Measurements from ENCODE around the gene AHI1.
A peak's percentile ranks its signal among the peaks of the same experiment; 100 is the strongest.

The AHI1 gene

DNA sequence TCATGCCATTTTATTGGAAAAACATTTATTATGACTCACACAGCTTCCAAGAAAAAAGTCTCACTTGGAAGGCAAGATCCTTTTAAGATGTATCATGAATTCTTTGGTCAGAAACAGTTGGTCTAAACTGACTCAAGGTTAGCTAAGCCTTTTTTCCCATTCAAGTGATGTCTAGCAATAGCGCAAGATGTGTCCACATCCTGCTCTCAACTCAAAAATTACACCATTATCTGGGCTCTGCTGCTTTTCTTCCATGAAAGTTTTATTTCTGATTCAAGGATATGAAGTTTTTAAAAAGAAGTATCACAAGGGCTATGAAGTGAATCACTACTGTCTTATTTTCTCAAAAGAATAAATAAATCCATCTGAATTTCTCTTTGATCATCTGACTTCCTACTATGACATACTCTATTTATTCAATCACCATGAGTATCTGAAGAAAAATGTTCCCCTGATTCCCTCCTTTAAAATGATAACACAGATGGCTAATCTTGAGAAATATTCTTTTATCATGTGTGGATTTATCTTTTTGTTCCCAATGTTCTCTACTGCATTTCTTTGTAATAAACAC, 139.2 kb downstream of the AHI1 start:
- Histone ChIP-seq H3K4me3 (ENCODE audit: low read depth in 1 of 2, low read length in 2 of 2) (no peak overlapping the region), H3K79me2 (ENCODE audit: insufficient read depth, low read length) (no peaks in the 10 kb centered on the region), H3K27me3 (ENCODE audit: insufficient read depth, low read length, poor library complexity) (no peaks in the 10 kb centered on the region), H3K9me3 (ENCODE audit: insufficient read depth, low read length, severe bottlenecking) (no peaks in the 10 kb centered on the region), H3K27ac (ENCODE audit: low read length) (peak overlapping the region; percentile 6; the same call in 1 of the 2 replicates), H3K4me2 (ENCODE audit: insufficient read depth, low read length) (no peak overlapping the region), H3K4me1 (ENCODE audit: insufficient read depth, low read length) (peaks cover 13% of the 10 kb centered on the region; the same call in 1 of the 2 replicates), H3K9ac (ENCODE audit: low read depth, low read length) (no peak overlapping the region), H2AFZ (ENCODE audit: low read depth, low read length) (no peak overlapping the region), H3K36me3 (ENCODE audit: insufficient read depth, low read length) (no peaks in the 10 kb centered on the region), H4K20me1 (ENCODE audit: insufficient read depth, low read length) (no peaks in the 10 kb centered on the region)
- ATAC-seq (ENCODE audit: insufficient read depth, low read depth) (peak; percentile 67; the same call in 2 of the 3 replicates), DNase-seq (no peak)
- TF ChIP-seq, protein P1, sequence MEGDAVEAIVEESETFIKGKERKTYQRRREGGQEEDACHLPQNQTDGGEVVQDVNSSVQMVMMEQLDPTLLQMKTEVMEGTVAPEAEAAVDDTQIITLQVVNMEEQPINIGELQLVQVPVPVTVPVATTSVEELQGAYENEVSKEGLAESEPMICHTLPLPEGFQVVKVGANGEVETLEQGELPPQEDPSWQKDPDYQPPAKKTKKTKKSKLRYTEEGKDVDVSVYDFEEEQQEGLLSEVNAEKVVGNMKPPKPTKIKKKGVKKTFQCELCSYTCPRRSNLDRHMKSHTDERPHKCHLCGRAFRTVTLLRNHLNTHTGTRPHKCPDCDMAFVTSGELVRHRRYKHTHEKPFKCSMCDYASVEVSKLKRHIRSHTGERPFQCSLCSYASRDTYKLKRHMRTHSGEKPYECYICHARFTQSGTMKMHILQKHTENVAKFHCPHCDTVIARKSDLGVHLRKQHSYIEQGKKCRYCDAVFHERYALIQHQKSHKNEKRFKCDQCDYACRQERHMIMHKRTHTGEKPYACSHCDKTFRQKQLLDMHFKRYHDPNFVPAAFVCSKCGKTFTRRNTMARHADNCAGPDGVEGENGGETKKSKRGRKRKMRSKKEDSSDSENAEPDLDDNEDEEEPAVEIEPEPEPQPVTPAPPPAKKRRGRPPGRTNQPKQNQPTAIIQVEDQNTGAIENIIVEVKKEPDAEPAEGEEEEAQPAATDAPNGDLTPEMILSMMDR (IDR thresholded peaks at IDR 0.05; ENCODE audit: borderline replicate concordance, extremely low read depth, low read length, poor library complexity, severe bottlenecking): no peak
- no peak for TF ChIP-seq EZH2 (IDR thresholded peaks at IDR 0.05; ENCODE audit: borderline replicate concordance, low read depth, low read length, severe bottlenecking)

DNA sequence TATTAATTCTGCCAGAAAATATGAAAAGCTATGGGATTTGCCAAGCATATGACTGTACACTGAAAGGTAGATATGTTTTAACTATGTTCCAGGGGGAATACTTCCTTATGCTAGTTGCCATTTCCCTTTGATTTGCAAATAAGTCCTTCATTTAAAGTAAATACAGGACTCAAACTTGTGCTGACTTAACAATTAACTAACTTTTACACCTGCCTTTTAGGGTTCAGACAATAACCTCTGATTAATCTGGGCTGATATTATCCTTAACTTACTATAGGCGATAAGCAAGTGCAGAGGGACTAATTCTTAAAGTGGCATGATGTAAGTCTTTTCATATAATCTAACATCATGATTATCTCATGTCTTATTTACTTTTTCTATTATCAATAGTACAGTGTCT, 143.1 kb downstream of the AHI1 start:
- no peaks in the 10 kb centered on the region for H4K20me1 ChIP-seq (ENCODE audit: insufficient read depth, low read length)
- no peaks in the 10 kb centered on the region for H3K27me3 ChIP-seq (ENCODE audit: insufficient read depth, low read length, poor library complexity)
- no peaks in the 10 kb centered on the region for H3K36me3 ChIP-seq (ENCODE audit: insufficient read depth, low read length)
- H3K9me3 ChIP-seq (ENCODE audit: insufficient read depth, low read length, severe bottlenecking): no peaks in the 10 kb centered on the region
- H2AFZ ChIP-seq (ENCODE audit: low read depth, low read length): no peak overlapping the region
- H3K4me1 ChIP-seq (ENCODE audit: insufficient read depth, low read length): peaks cover 14% of the 10 kb centered on the region; the same call in 1 of the 2 replicates
- no peaks in the 10 kb centered on the region for H3K79me2 ChIP-seq (ENCODE audit: insufficient read depth, low read length)
- H3K27ac ChIP-seq (ENCODE audit: low read length): no peak overlapping the region
- H3K4me3 ChIP-seq (ENCODE audit: low read depth in 1 of 2, low read length in 2 of 2): no peak overlapping the region
- H3K4me2 ChIP-seq (ENCODE audit: insufficient read depth, low read length): no peak overlapping the region
- DNase-seq (no peak), ATAC-seq (ENCODE audit: insufficient read depth, low read depth) (no peak)
- H3K9ac ChIP-seq (ENCODE audit: low read depth, low read length): no peak overlapping the region
- no peak for TF ChIP-seq EZH2 (IDR thresholded peaks at IDR 0.05; ENCODE audit: borderline replicate concordance, low read depth, low read length, severe bottlenecking)
- TF ChIP-seq, protein P1 (IDR thresholded peaks at IDR 0.05; ENCODE audit: borderline replicate concordance, extremely low read depth, low read length, poor library complexity, severe bottlenecking): no peak

DNA sequence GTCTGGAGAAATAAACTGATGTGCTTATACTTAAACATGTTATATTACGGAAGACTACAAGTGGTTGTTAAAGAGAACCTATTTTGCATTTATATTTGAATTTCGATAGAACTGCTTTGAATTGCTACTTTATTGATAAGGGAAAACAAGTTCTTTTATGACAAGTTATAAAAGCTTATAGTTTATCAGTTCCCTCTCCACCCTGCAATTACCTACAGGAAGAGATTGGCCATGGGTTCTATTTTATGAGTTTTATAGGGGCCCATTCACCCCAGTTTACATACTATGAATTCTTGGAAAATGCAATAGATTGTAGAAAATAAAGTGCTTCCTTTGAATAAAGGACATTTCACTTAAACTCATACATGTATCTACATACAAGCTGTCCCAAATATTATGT, 144.4 kb downstream of the AHI1 start:
- no peak overlapping the region for H3K4me2 ChIP-seq (ENCODE audit: insufficient read depth, low read length)
- TF ChIP-seq, protein P1 (IDR thresholded peaks at IDR 0.05; ENCODE audit: borderline replicate concordance, extremely low read depth, low read length, poor library complexity, severe bottlenecking): no peak
- no peak for TF ChIP-seq EZH2 (IDR thresholded peaks at IDR 0.05; ENCODE audit: borderline replicate concordance, low read depth, low read length, severe bottlenecking)
- no peak overlapping the region for H3K27ac ChIP-seq (ENCODE audit: low read length)
- H2AFZ ChIP-seq (ENCODE audit: low read depth, low read length): no peak overlapping the region
- no peak overlapping the region for H3K9ac ChIP-seq (ENCODE audit: low read depth, low read length)
- no peaks in the 10 kb centered on the region for H3K27me3 ChIP-seq (ENCODE audit: insufficient read depth, low read length, poor library complexity)
- no peak for DNase-seq
- H3K36me3 ChIP-seq (ENCODE audit: insufficient read depth, low read length): no peaks in the 10 kb centered on the region
- no peaks in the 10 kb centered on the region for H4K20me1 ChIP-seq (ENCODE audit: insufficient read depth, low read length)
- ATAC-seq (ENCODE audit: insufficient read depth, low read depth): no peak
- peaks cover 18% of the 10 kb centered on the region for H3K4me1 ChIP-seq (ENCODE audit: insufficient read depth, low read length)
- no peaks in the 10 kb centered on the region for H3K79me2 ChIP-seq (ENCODE audit: insufficient read depth, low read length)
- no peak overlapping the region for H3K4me3 ChIP-seq (ENCODE audit: low read depth in 1 of 2, low read length in 2 of 2)
- no peaks in the 10 kb centered on the region for H3K9me3 ChIP-seq (ENCODE audit: insufficient read depth, low read length, severe bottlenecking)
